ENCODE data around the gene CTSA. TPM values are rescaled to one million over a fixed set of nuclear protein-coding genes. Genes with fewer than 3 reads are reported as not detected.
A peak's percentile ranks its signal among the peaks of the same experiment; 100 is the strongest.

CTSA gene
- total RNA-seq, 4 donors from 2014 or later = 20.6 to 66.9 (median 32.5) TPM

- Histone ChIP-seq H3K9me3 (no peaks in the 10 kb centered on the region), H3K4me3 (no peak overlapping the region), H3K36me3 (no peaks in the 10 kb centered on the region), H3K27ac (peak overlapping the region in 1 of 2 donors; percentile 50), H3K27me3 (no peaks in the 10 kb centered on the region), H3K4me1 (no peaks in the 10 kb centered on the region)
- intact Hi-C loops (cut with DNase I; ENCODE audit: low total_unique reads) = no loop called here
- no peak for DNase-seq
- TF ChIP-seq POLR2A (IDR thresholded peaks at IDR 0.05) (no peak), CTCF (IDR thresholded peaks at IDR 0.05) (no peak)
Measured at GRCh38 chr20:45947110-45947866, 56.2 kb downstream of the CTSA start.

- no peak for TF ChIP-seq CTCF (IDR thresholded peaks at IDR 0.05)
- no peak for TF ChIP-seq POLR2A (IDR thresholded peaks at IDR 0.05)
- Histone ChIP-seq H3K27ac (no peak overlapping the region), H3K4me3 (no peak overlapping the region), H3K36me3 (no peaks in the 10 kb centered on the region), H3K9me3 (no peaks in the 10 kb centered on the region), H3K27me3 (no peaks in the 10 kb centered on the region), H3K4me1 (no peaks in the 10 kb centered on the region)
- intact Hi-C loops (cut with DNase I; ENCODE audit: low total_unique reads) = no loop called here
- DNase-seq = no peak
Measured at GRCh38 chr20:45948261-45948733, 57.2 kb downstream of the CTSA start.

Other genes starting within 250 kb of the CTSA start
- not detected for gene WFDC11, start 221.1 kb upstream of the CTSA start, total RNA-seq
- not detected for gene WFDC13, start 189.3 kb upstream of the CTSA start, total RNA-seq
- not detected for gene WFDC10B, start 186.3 kb upstream of the CTSA start, total RNA-seq
- not detected for gene SPINT4, start 169.0 kb upstream of the CTSA start, total RNA-seq
- 1 to 10 TPM in 1 of 4 donors, not detected in 3; 2.0 TPM for gene WFDC3, start 99.5 kb upstream of the CTSA start, total RNA-seq
- 10 to 100 TPM; 11.2 to 29.8 (median 17.1) TPM for gene DNTTIP1, start 99.4 kb upstream of the CTSA start, total RNA-seq
- 10 to 100 TPM in 1 of 4 donors, not detected in 3; 12.4 TPM for gene UBE2C, start 78.7 kb upstream of the CTSA start, total RNA-seq
- gene TNNC2, start 64.0 kb upstream of the CTSA start, total RNA-seq = 1 to 10 TPM in 1 of 4 donors, under 1 TPM in 1, not detected in 2; 0.59 to 1.3 TPM
- 100 to 1,000 TPM in 1 of 4 donors, 10 to 100 TPM in 3; 56.5 to 145 (median 63.2) TPM for gene SNX21, start 57.5 kb upstream of the CTSA start, total RNA-seq
- gene ACOT8, start 33.9 kb upstream of the CTSA start, total RNA-seq = 10 to 100 TPM; 17.2 to 31.5 (median 23.5) TPM
- gene ZSWIM3, start 33.7 kb upstream of the CTSA start, total RNA-seq = 1 to 10 TPM; 3.1 to 9.2 (median 4.3) TPM
- gene ZSWIM1, start 10.1 kb upstream of the CTSA start, total RNA-seq = 10 to 100 TPM in 1 of 4 donors, 1 to 10 TPM in 2, under 1 TPM in 1; 0.77 to 12.2 (median 3.3) TPM
- 10 to 100 TPM in 1 of 4 donors, 1 to 10 TPM in 3; 2.6 to 16.2 (median 6.0) TPM for gene SPATA25, start 3.7 kb upstream of the CTSA start, total RNA-seq
- gene NEURL2, start 127 bp upstream of the CTSA start, total RNA-seq = 10 to 100 TPM in 1 of 4 donors, 1 to 10 TPM in 2, under 1 TPM in 1; 0.29 to 11.5 (median 4.7) TPM
- 100 to 1,000 TPM in 2 of 4 donors, 10 to 100 TPM in 2; 31.2 to 221 (median 113) TPM for gene PLTP, start 20.8 kb downstream of the CTSA start, total RNA-seq
- gene PCIF1, start 43.3 kb downstream of the CTSA start, total RNA-seq = 10 to 100 TPM; 11.0 to 71.0 (median 40.0) TPM
- 10 to 100 TPM; 14.9 to 40.0 (median 29.0) TPM for gene ZNF335, start 80.9 kb downstream of the CTSA start, total RNA-seq
- under 1 TPM in 2 of 4 donors, not detected in 2; 0.24 to 0.35 TPM for gene MMP9, start 117.6 kb downstream of the CTSA start, total RNA-seq
- under 1 TPM in 1 of 4 donors, not detected in 3; 0.35 TPM for gene SLC12A5, start 137.9 kb downstream of the CTSA start, total RNA-seq
- gene NCOA5, start 198.6 kb downstream of the CTSA start, total RNA-seq = 10 to 100 TPM in 3 of 4 donors, 1 to 10 TPM in 1; 8.2 to 37.8 (median 29.5) TPM
- gene CD40, start 227.0 kb downstream of the CTSA start, total RNA-seq = 10 to 100 TPM in 3 of 4 donors, 1 to 10 TPM in 1; 2.6 to 36.5 (median 23.5) TPM